ENCODE data around the gene CCDC91. TPM values are rescaled to one million over a fixed set of nuclear protein-coding genes. Genes with fewer than 3 reads are reported as not detected.

The CCDC91 gene
- total and polyA plus RNA-seq, 2 of the 4 experiments (the other 2 are of a cell fraction): 8.6 to 14.7 TPM

GRCh38 chr12:28558250-28558649 lies 368.0 kb downstream of the CCDC91 start:
- BruUV-seq (replicated peaks): no TSS peak
- Histone ChIP-seq H3K36me3 (ENCODE audit: control insufficient read depth, insufficient read depth, low read length) (no peaks in the 10 kb centered on the region), H4K8ac (ENCODE audit: low read depth in 2 of 2, low read length in 2 of 2) (no peak overlapping the region), H2BK120ac (ENCODE audit: low read depth, low read length) (no peak overlapping the region), H3K9me1 (ENCODE audit: insufficient read depth, low read length) (no peaks in the 10 kb centered on the region; the same call in 1 of the 2 replicates), H3K27ac (ENCODE audit: insufficient read depth, low read length) (no peak overlapping the region), H4K20me1 (ENCODE audit: insufficient read depth, low read length) (no peaks in the 10 kb centered on the region), H2AK9ac (replicated peaks; ENCODE audit: low read depth, low read length, poor library complexity) (no peak overlapping the region), H3K14ac (replicated peaks; ENCODE audit: low read depth, low read length) (no peak overlapping the region), H3K4me1 (ENCODE audit: control insufficient read depth, insufficient read depth, low read length) (no peaks in the 10 kb centered on the region; the same call in 1 of the 2 replicates), H3K4ac (ENCODE audit: low read depth, low read length) (no peak overlapping the region), H3K79me1 (ENCODE audit: low read depth in 1 of 2, low read length in 2 of 2) (no peaks in the 10 kb centered on the region), H4K5ac (ENCODE audit: low read depth, low read length) (no peak overlapping the region), H2BK5ac (ENCODE audit: low read depth, low read length, poor library complexity, severe bottlenecking) (no peak overlapping the region), H2BK20ac (ENCODE audit: low read depth, low read length) (no peak overlapping the region), H3K9ac (ENCODE audit: low read depth, low read length) (no peak overlapping the region), H3K18ac (ENCODE audit: low read depth, low read length) (no peak overlapping the region), H3K4me3 (ENCODE audit: insufficient read depth, low read depth, low read length) (no peak overlapping the region), H3K23ac (ENCODE audit: low read depth, low read length) (no peak overlapping the region), H3K27me3 (ENCODE audit: control insufficient read depth, insufficient read depth, low read length) (no peaks in the 10 kb centered on the region), H2BK15ac (ENCODE audit: low read depth, low read length) (no peak overlapping the region), H3K9me3 (ENCODE audit: control insufficient read depth, insufficient read depth, low read length) (no peaks in the 10 kb centered on the region), H3K56ac (ENCODE audit: extremely low read depth, insufficient read depth, low read length) (no peak overlapping the region), H2AFZ (replicated peaks; ENCODE audit: low read length, poor library complexity) (no peak overlapping the region), H2AK5ac (ENCODE audit: low read depth, low read length) (no peak overlapping the region), H3K4me2 (ENCODE audit: low read depth, low read length) (no peak overlapping the region), H4K91ac (ENCODE audit: insufficient read depth, low read depth, low read length) (no peak overlapping the region)
- ChIA-PET CTCF (no interaction called here), POLR2A (ENCODE audit: unreplicated experiment) (no interaction called here)
- in situ Hi-C loops (cut with MboI; ENCODE audit: low sequenced_read_pairs): no loop called here
- WGBS, 2 experiments (ENCODE audit: extremely low coverage in 2 of 2, insufficient read length in 1 of 2): no CpG with 5 or more reads among the region's 1 CpG
- DNase-seq (no peak), ATAC-seq (ENCODE audit: low read depth) (no peak)
- no peak for TF ChIP-seq BHLHE40 (IDR thresholded peaks at IDR 0.05; ENCODE audit: low read depth, low read length)
- no peak for TF ChIP-seq CTCF (conservative IDR thresholded peaks at IDR 0.05; ENCODE audit: low read depth, low read length)
- no peak for TF ChIP-seq POLR2A (IDR thresholded peaks at IDR 0.05; ENCODE audit: low read depth, low read length)
- TF ChIP-seq CHD1 (IDR thresholded peaks at IDR 0.05; ENCODE audit: low read depth, low read length): no peak
- TF ChIP-seq FOS (IDR thresholded peaks at IDR 0.05; ENCODE audit: low read depth, low read length): no peak
- intact Hi-C loops (cut with micrococcal nuclease): no loop called here
- dilution Hi-C loops (cut with HindIII; ENCODE audit: low sequenced_read_pairs, unreplicated experiment): no loop called here

Measured in IMR-90 (cell line).